Stimulated activated CD4-positive, alpha-beta T cell treated with anti-CD3 and anti-CD28 coated beads, Interleukin-4, amount 100 ng/mL, for 4 hours (primary cell): ENCODE results near the gene OR5AU1.

Experiments used
- DNase-seq, 2 experiments: peaks; one replicate each; pipeline ENCODE4 v3.0.0-alpha.2; 2020

The OR5AU1 gene

GRCh38 chr14:21155963-21156362, at the start of gene OR5AU1:
Gene OR5AU1 (minus strand): TSS chr14:21156063. CDS start chr14:21155872, 191 bp downstream.
- DNase-seq: no peak

- no peak for DNase-seq
These were observed 49.3 kb upstream of the OR5AU1 start for GRCh38 chr14:21205026-21205677.

DNA sequence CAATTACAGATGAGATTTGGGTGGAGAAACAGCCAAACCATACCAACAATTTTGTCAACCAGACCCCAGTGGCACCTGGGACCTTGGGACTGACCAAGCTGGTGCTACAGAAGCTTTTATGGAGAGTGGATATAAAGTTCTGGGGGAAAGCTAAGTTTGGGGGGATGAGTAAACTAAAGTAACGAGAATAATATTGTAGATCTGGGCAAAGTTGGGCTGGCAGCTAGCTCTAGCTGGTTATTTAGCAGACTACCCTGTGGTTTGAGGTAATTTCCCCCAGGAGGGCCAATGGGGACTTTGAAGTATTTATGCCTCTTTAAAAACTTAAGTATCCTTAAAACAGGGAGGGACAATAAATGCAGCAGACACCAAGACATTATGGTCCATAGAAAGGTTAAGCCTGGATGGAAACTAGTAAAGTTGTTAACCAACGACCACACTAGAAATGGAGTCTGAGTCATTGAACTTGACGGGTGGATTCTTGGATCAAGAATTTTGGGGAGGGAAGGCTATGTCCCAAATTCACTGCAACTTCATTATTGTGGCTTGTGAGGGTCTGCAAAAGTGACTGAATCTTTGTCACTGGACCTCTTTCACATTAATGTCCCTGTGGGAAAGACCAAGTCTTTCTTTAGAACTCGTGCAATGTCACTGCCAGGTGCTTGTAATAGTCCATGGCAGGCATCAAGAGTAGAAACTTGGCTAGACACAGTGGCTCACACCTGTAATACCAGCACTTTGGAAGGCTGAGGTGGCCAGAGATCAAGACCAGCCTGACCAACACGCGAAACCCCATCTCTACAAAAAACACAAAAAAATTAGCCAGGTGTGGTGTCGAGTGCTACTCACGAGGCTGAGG, 48.5 kb upstream of the OR5AU1 start:
- no peak for DNase-seq

DNA sequence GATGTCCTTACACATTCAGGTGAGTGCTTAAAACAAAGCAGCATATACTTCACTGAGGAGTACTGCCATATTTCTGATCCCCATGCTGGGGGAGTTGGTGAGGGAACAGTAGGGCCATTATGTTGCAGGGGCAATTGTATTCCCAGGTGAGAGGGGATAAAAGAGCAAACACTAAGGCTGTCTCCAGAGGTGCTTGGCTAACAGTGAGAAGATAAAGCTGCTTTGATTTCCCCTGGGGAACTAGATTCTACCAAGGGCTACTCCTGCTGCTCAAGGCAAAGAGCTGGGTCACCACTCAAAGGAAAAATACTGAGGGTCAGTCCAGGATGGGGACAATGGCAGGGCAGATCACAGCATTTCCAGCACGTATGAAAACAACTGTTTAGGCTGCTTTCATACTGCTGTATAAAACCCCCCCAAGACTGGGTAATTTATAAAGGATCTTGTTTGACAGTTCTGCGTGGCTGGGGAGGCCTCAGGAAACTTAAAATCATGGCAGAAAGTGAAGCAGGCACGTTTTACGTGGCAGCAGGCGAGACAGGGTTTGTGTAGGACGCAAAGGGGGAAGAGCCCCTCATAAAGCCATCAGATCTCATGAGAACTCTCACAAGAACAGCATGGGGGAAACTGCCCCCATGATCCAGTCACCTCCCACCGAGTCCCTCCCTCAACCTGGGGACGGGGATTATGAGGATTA, 47.8 kb upstream of the OR5AU1 start:
- DNase-seq: no peak

DNA sequence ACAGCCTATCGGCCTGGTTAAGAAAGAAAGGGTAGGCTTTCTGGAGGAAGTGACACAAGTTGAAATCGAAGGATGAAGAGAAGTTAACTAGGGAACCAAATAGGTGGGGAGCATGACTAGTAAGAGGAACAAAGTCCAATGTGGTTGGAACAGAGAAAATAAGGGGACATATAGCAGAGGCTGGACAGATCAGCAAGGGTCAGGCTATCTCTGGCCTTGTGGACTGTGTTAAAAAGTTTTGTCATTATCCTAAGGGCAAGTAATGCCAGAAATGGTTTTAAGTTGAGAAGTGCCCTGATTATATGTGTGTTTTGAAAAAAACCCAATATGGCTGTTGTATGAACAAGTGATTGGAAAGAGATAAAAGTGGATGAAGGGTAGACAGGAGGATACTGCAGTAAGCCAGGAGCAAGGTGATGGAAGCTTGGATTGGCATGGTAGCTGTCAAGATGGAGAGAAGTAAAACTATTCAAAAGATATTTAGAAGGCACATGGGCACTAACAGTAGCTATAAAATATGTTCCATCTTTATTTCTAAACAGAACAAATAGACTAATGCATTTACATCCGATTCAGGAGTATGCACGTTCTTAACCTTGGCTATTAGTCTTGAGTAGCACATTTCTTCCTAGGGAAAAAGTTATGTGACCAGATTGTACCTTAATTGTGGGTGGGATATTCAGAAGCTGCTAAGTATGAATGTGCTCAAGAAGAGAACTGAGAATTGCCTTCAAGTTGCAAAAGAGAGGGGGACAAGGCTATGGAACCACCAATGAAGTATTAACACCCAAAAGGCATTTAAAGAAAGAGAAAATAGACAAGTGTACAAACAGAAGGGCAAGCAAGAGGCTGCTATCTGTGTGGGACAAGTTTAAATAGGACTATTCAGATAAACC, 46.8 kb upstream of the OR5AU1 start:
- no peak for DNase-seq

GRCh38 chr14:21201732-21202462, 46.0 kb upstream of the OR5AU1 start:
- no peak for DNase-seq

GRCh38 chr14:21200752-21201461, 45.0 kb upstream of the OR5AU1 start:
- no peak for DNase-seq

DNA sequence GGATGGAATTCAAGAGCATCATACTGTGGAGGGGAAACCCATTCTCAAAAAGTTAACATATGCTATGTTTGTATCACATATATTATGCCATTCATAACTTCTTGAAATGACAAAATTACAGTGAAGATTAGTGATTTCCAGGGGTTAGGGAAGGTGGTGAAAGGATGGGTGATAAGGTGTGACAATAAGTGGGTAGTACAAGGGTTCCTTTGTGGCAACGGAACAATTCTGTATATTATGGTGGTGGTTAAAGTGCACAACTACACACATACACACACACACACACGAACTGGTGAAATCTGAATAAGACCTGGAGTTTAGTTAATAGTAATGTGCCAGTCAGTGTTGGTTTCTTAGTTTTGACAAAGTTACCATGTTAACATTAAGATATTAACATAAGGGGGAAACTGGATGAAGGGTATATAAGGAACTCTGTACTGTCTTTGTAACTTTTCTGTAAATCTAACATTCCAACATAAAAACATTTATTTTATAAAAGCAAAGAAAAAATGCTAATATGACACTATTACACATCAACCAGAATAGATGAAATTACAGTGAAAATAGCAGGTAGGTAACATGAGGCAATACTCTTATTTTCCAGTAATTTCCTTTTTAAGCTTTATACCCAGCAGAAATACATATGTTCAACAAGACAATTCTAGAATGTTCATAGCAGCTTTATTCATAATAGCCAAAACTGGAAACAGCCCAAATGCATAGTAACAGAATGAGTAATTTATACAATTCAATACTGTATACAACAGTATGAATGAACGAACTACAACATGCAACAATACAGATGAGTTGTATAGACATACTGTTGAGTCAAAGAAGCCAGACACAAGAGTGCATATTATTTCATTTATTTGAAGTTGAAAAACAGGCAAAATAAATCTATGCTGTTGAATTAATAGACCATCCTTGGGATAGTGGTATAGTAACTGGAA, 44.0 kb upstream of the OR5AU1 start:
- no peak for DNase-seq

DNA sequence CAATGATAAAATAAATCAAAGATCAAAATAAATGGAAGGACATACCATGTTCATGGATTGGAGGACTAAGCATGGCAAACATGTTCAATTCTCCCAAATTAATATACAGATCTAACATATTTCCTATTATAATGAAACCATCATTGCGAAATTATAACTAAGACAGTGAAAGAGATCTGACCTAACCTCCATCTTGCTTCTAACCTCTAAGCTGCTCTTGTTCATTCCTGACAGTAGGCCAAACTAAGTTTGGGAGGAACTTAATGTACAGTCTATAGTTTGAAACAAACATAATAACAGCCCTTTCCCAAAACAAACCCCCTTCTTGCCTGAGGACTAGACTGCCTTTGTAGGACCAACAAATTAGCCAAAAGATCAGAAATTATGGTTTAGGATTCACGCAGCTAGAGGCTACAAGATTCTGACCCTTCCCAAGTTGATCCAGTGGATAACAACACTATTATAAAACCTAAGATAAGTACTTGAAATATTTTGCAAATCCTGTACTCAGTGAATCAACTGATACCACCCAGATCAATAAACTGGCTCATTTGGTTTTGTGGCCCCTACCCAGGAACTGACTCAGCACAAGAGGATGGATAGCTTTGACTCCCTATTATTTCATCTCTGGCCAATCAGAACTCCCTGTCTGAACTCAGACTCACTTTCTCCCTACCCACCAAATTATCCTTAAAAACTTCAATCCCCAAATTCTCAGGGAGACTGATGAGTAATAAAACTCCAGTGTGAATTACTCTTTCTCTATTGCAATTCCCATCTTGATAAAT, 41.7 kb upstream of the OR5AU1 start:
- no peak for DNase-seq

DNA sequence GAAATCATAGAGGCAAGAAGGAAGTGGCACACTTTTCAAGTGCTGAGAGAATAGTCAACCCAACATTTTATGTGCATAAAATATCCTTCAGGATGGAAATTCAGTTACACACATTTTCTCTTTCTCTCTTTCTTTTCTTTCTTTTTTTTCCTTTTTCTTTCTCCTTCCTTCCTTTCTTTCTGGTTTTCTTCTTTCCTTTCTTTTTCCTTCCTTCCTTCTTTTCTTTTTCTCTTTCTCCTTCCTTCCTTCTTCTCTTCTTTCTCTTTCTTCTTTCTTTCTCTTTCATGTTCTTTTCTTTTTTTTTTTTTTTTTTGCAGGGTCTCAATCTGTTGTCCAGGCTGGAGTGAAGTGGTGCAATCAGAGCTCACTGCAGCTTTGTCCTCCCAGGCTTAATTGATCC, 38.7 kb upstream of the OR5AU1 start:
- no peak for DNase-seq

GRCh38 chr14:21192875-21193535, 37.1 kb upstream of the OR5AU1 start:
- DNase-seq: no peak

- no peak for DNase-seq
These were observed 36.6 kb upstream of the OR5AU1 start for GRCh38 chr14:21192447-21192822.

DNA sequence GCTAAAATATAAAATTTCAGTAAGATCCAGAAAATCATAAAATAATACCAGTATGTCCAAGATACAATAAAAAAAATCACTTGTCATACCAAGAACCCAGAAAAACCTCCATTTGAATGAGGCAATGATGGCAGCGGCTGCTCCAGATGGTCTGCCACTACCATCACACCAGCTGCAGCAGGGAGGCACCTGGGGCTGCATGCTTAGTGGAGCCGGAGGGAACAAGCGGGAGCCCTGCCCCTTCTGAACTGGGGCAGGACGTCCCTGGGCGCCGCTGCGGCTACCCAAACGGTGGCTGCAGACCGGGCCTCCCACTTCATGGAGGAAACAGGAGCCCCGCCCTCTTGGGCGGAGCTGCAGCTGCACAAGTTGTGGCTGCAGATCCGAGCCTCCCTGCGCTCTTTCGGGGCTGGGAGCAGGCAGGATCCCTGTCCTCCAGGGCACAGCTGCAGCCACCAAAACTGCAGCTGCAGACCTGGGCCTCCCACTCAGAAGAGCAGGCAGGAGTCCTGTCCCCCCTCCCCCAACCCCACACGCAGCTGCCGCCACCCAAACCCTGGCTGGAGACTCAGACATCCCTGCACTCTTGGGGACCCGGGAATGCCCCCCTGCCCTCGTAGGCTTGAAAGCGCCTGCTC, 36.1 kb upstream of the OR5AU1 start:
- peak; percentile 40 to 49 for DNase-seq

GRCh38 chr14:21191261-21191808, 35.5 kb upstream of the OR5AU1 start:
- DNase-seq: no peak

GRCh38 chr14:21185491-21185890, 29.6 kb upstream of the OR5AU1 start:
- DNase-seq: no peak

DNA sequence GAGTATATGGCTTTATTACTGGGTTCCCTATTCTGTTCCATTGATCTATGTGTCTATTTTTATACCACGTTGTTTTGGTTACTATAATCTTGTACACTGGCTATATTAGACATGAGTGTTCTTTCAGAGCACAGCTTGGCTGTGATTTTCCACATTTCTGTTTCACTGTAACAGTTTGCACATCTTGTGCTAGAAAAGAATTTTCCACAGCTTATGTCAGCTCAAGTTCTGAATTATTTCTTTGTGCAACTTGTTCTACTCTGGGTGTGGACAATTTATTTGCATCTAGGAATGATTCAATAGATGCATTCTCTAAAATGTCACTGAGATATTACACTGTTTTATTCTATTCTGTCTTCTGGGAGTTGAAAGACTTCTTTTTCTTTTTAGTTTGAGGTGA, 28.4 kb upstream of the OR5AU1 start:
- DNase-seq: no peak

GRCh38 chr14:21182166-21182565, 26.3 kb upstream of the OR5AU1 start:
- DNase-seq: no peak

DNA sequence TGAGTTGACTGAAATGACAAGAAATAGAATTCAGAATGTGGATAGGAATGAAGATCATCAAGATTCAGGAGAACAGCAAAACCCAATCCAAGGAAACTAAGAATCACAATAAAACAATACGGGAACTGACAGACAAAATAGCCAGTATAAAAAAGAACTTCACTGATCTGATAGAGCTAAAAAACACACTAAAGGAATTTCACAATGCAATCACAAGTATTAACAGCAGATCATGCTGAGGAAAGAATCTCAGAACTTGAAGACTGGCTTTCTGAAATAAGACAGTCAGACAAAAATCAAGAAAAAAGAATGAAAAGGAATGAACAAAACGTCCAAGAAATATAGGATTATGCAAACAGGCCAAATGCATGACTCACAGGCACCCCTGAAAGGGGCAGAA, 15.3 kb upstream of the OR5AU1 start:
- DNase-seq: no peak
